H1 (cell line): ENCODE data around the gene PIGC. TPM values are rescaled to one million over a fixed set of nuclear protein-coding genes. Genes with fewer than 3 reads are reported as not detected.

Source experiments
- CEBPB ChIP-seq: IDR thresholded peaks from 2 replicates; pipeline ENCODE4 v1.6.1; 2012; ENCODE audit warnings: low read depth, low read length
- CHD7 ChIP-seq: fragments of 300-600 bp; sonication (generic); IDR thresholded peaks from 2 replicates; pipeline ENCODE4 v1.7.1; 2012; ENCODE audit warnings: low read length, moderate library complexity, mild to moderate bottlenecking, inconsistent platforms; ENCODE audit not compliant: insufficient replicate concordance
- FOSL1 ChIP-seq: IDR thresholded peaks from 2 replicates; pipeline ENCODE4 v1.6.1; 2011; ENCODE audit warnings: mild to moderate bottlenecking, low read depth, low read length, moderate library complexity; ENCODE audit not compliant: insufficient read depth
- HDAC6 ChIP-seq: IDR thresholded peaks from one replicate; pipeline ENCODE4 v1.7.1; 2012; ENCODE audit warnings: low read depth, mild to moderate bottlenecking, inconsistent platforms, low read length, moderate library complexity
- NRF1 ChIP-seq: IDR thresholded peaks from 2 replicates; pipeline ENCODE4 v1.6.1; 2011; ENCODE audit warnings: mild to moderate bottlenecking, low read depth, low read length, improper control_type of control experiment
- POU5F1 ChIP-seq: IDR thresholded peaks from 2 replicates; pipeline ENCODE4 v1.6.1; 2011; ENCODE audit warnings: low read depth, mild to moderate bottlenecking, low read length, moderate library complexity
- SAP30 ChIP-seq: fragments of 300-600 bp; sonication (generic); IDR thresholded peaks from 2 replicates; pipeline ENCODE4 v1.7.1; 2012; ENCODE audit warnings: low read length, moderate library complexity, mild to moderate bottlenecking, inconsistent platforms; ENCODE audit not compliant: insufficient read depth, insufficient replicate concordance
- SIX5 ChIP-seq: IDR thresholded peaks from 2 replicates; pipeline ENCODE4 v1.6.1; 2011; ENCODE audit warnings: mild to moderate bottlenecking, low read depth, low read length
- SP4 ChIP-seq: IDR thresholded peaks from 2 replicates; pipeline ENCODE4 v1.6.1; 2012; ENCODE audit warnings: low read length, inconsistent platforms
- TCF12 ChIP-seq: IDR thresholded peaks from 2 replicates; pipeline ENCODE4 v1.6.1; 2011; ENCODE audit warnings: low read depth, mild to moderate bottlenecking, low read length
- TEAD4 ChIP-seq: IDR thresholded peaks from 2 replicates; pipeline ENCODE4 v1.6.1; 2012; ENCODE audit warnings: low read depth, low read length, inconsistent platforms, mixed read lengths
- YY1 ChIP-seq: IDR thresholded peaks from 2 replicates; pipeline ENCODE4 v1.6.1; 2011; ENCODE audit warnings: low read depth, mild to moderate bottlenecking, low read length
- polyA plus RNA-seq, 7 experiments: library from polyadenylated mRNA; depleted of rRNA in 3 of 7; stranded (reverse) in 5 of 7; unstranded in 2 of 7; fragments of >200 nt in 5 of 7; fragments of 200-250 nt in 2 of 7; gene quantifications; 1 replicate in 5 of 7; 2 replicates in 1 of 7; 4 replicates in 1 of 7; pipeline versions ENCODE4 v1.2.1 to v1.2.3, GENCODE V29; 2011 to 2013; ENCODE audit warnings: missing spikeins in 2 of 7, mixed read lengths in 2 of 7
- total RNA-seq: library from RNA; stranded (reverse); fragmentation: NEBNext Ultra II Directional; extraction: Animal tissue kit (Norgen Biotek cat#: 25700); gene quantifications from 2 replicates; pipeline ENCODE4 v1.2.1, GENCODE V29; 2021

The PIGC gene
- total and polyA plus RNA-seq, 2 of the 8 experiments (the other 6 are each of a cell fraction or from before 2014, with no cell fraction given) = 21.0 to 39.3 TPM

DNA sequence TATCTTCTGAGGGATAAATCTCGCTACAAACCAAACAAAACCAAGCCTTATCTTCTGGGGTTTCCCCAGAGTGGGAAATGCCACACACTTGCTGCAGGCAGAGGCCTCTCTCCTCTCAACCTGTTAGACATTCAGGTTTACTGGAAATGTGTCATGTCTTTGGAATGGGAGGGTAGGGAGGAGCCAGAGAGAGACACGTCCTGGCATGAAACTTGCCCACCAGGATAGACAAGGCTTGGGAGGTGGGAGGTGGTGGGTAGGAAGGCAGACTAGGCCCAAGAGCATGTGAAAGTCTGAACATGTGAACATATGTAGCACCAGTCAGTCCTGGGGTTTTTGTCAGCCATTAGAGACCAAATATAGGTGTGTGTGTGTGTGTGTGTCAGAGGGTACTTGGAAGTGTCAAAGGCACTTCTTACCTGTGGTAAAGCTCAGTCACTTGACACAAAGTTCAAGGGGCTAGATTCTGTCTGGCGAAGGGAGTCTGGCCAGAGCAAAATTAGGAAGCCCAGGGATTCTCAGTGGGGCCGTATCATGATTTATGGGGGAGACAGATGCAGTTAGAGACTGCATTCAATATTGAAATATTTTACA is 32.4 kb upstream of the PIGC start (continued):
- TF ChIP-seq CHD7 (no peak), NRF1 (no peak), YY1 (no peak), HDAC6 (no peak), TEAD4 (no peak), SAP30 (no peak), FOSL1 (no peak), TCF12 (no peak), POU5F1 (no peak), CEBPB (no peak), SIX5 (no peak), SP4 (no peak)
